HG03039 (cell line): Measurements from ENCODE around the gene DAPK3.
"Not testable (repeated sequence)": the region's sequence is repeated elsewhere in the genome, so short reads cannot be mapped to it uniquely, and the experiment has no call there.

Experiments used
- ATAC-seq: cut with Tn5 transposase; IDR thresholded peaks from one replicate; pipeline ENCODE4 v1.9.1; 2021; ENCODE audit warnings: mild to moderate bottlenecking, moderate library complexity; ENCODE audit not compliant: unreplicated experiment

DAPK3 gene

DNA sequence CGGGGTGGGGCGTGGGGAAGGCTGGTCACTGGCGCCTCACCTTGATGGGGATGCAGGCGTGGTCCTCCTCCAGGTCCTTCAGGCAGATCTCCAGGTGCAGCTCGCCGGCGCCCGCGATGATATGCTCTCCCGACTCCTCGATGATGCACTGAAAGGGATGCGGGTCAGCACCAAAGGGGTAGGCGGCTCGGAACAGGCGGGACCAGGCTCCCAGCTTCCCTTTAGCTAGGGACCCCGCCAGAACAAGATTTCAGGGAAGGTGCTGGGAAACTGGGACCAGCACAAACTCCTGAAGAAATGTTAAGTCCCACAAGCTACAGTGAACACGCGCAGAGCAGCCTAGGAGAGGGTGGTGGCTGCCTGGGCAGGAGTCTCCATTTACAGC is 8.4 kb upstream of the DAPK3 start:
- ATAC-seq: no peak

DNA sequence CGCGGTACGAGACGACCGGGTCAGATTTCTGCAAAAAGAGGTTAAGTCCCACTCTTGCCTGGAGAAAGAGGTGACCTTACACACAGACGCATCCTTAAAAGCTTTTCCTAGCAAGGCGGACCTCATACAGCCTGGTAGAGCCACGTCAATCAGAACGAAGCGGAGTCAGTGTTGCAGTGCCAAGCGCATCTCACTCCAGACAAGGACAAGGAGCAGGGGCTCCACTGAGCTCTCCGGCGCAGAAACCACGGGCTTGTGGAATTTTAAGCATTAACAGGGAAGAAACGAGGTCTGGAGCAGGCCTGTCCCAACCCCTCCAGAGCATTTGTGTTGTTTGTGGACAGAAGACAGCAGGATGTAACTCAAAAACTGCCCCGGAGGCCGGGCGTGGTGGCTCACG is 7.2 kb upstream of the DAPK3 start:
- no peak for ATAC-seq

DNA sequence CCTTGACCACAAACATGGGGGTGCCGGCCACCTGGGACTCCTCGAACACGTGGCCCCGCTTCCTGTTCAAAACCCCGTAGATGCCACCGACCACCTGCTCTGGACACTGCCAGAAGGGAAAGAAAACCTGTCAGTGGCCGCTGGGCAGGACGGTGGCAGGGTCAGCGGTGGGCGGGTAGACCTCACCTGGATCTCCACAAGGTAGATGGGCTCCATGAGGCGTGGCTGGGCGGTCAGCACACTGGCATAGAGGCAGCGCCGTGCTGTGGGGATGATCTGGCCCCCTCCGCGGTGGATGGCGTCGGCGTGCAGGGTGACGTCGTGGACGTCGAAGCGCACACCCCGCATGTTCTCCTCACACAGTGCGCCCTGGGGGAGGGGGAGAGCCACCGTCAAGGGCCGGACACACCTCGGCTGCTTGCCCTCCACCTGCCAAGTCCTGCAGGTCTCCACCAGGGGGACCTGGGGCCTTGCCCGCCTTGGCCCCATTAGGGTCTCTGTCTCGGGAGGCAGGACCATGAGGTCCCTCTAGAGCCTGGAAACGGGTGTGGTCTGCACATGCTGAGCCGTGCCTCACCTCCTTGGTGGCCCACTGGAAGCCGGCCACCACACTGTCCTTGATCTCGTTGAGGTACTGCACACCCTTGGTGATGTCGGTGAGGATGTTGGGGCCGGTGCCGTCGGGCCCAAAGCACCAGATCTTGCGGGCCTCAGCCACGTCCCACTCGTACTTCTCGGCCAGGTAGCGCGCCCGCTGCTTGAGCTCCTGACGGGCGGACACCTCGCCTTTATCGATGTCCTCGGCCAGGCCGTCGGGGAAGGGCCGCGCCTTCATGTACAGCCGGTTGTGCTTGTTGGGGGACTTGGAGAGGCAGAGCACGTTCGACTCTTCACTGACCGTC is 6.6 kb upstream of the DAPK3 start:
- no peak for ATAC-seq

DNA sequence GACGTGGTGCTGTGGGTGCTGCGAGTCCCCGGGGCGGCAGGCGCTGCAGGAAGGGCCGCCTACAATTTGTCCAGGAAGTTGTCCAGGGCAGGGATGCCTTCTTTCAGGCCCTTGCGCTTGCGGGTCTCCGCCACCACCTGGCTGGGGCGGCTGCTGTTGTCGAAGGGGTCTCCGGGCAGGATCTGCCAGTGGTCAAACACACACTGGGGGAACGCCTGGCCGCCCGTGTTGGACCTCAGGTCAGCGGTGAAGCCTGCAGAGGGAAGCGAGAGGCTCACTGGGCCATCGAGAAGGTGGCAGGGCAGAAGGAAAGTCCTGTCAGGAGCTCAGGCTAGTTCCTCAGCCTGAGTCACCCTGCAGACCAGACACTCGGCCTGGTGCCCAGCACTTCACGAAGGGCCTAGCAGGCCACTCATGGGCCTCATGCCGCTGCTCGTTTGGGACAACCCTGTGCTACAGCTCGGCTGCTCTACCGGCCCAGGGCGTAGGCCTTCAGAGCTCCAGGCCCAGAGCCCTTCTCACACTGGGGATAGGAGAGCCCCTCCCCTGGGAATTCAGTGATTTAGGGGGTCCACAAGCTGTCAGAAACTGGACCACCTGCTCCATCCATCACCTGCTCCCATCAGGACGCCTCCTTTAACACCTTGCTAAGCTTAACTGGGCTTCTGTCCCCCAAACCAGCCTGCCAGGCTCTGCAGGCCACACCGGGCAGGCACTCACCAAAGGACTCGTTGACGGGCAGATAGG is 5.8 kb upstream of the DAPK3 start:
- ATAC-seq: no peak

DNA sequence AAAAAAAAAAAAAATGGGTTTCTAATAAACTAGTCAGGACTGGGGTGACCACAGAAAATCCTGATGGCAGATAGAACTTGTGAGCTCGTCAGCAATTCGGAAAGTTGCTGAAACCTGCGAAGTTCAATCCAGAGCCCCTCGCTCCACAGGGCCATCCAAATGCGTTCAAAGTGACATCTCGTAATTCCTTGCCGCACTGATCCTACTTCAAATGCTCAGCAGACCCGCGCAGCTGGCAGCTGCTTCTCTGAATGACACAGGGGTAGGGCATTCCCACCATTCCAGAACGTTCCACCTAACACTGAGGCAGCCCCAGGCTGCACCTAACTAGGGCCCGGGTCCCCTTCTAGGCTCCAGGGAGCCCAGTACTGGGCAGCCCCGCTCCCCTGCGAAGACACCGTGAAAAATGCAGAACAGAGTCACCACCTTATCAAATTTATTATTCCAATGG is 4.8 kb upstream of the DAPK3 start:
- no peak for ATAC-seq

DNA sequence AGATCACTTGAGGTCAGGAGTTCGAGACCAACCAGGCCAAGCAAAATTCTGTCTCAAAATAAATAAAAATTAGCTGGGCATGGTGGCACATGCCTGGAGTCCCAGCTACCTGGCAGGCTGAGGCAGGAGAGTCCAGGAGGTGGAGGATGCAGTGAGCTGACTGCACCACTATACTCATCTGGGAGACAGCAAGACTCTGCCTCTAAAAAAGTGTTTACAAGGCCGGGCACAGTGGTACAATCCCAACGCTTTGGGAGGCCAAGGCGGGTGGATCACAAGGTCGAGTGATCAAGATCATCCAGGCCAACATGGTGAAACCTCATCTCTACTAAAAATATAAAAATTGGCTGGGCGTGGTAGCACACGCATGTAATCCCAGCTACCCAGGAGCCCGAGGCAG is 4.2 kb upstream of the DAPK3 start:
- ATAC-seq: no peak

DNA sequence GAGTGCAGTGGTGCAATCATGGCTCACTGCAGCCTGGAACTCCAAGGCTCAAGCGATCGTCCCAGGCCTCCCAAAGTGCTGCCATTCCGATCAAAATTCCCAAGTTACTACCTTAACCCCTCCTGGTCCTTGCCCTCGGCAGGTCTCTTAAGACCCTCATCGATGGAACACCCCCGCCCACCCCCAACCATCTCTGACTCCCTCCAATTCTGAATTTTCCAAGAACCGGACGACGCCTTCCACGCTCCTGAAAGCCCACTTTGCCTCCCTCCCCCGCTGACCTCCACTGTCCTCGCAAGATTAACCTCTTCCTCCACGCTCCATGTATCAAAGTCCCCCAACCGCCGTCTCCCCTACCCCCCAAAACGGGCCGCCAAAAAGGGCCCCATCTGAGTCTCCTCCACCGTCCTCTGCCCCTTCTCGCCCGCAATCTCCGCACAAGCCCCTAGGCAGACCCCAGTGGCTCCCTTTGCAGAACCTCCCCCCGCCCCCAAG is 539 bp downstream of the DAPK3 start:
- no peak for ATAC-seq

DNA sequence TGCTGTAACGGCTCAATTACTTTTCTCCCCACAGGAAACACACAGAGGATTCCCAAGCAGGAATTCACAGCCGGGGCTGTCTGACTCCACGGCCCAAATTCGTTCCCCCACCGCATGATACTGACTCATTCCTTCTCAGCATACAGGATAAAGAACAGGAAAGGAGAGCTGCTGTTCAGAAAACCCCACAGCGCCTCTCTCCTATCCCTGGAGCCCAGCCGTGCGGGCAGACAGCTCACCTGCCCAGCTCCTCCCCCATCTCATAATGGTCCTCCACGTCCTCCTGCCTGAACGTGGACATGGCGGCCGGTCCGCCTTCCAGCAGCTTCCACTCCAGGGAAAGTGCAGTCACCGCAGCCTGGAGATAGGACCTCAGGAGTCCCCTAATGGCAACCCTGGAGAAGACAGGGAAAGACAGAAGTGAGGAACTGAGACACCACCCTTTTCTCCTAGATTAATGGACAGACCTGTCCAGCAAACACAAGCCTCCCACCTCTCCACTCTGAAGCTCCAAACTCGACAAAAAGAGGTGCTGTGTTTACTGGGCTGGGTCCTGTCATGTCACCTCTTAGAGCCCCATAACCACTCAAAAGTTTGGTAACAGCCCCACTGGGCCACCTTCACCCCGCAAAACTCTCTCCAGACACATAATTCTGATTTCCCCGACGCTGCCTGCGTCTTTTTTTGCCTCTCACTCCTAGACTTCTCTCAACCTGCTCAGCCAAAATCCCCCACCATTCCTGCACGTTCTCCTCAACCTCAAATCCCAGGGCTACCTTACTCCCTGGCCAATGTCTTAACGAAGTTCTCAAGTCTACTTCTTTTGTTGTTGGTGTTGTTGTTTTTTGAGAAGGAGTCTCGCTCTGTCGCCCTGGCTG is 1.2 kb downstream of the DAPK3 start:
- no peak for ATAC-seq

DNA sequence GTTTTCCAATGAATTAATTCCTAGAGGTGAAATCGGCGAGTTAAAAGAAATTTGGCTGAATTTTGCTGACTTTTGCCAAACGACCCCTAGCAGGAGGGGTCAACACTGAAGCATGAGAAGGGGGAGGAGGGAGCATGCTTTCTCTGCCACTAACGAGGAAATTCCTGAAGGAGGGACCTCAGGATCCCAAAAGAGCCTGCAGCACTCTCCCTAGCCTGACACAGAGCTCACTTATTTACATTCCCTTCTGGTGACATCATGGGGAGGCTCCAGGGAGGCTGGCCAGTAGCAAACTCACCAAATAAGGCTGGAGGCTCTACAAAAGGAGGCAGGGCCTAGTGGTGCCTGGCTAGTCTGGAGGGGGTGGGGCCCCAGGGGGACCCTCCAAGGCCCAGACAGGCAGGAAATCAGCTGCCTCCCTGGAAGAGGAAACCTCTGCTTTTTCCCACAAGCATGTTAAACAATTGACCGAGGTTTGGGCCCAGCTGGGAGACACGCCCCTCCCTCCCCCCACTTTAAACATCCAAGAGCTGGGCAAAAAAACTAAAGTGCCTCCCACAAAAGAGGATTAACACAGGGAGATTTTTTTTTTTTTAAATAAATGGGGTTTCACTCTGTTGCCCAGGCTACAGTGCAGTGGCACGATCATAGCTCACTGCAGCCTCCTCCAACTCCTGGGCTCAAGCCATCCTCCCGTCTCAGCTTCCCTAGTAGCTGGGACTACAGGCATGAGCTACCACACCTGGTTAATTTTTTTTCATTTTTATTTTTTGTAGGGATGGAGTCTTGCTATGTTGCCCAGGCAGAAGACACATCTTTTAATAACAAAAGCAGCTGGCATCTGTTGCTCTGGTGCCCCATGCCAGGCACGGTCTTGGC is 2.1 kb downstream of the DAPK3 start:
- no peak for ATAC-seq

DNA sequence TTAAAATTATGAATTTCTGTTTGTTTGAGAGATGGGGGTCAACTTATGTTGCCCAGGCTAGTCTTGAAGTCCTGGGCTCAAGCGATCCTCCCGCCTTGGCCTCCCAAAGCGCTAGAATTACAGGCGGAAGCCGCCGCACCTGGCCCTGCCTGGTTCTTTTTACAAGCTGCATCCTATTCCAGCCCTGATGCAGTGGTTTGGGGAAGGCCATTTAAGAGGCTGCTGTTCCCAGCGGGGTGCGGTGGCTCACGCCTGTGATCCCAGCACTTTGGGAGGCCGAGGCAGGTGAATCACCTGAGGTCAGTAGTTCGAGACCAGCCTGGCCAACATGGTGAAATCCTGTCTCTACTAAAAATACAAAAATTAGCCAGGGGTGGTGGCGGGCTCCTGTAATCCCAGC is 2.9 kb downstream of the DAPK3 start:
- not testable (repeated sequence) for ATAC-seq

DNA sequence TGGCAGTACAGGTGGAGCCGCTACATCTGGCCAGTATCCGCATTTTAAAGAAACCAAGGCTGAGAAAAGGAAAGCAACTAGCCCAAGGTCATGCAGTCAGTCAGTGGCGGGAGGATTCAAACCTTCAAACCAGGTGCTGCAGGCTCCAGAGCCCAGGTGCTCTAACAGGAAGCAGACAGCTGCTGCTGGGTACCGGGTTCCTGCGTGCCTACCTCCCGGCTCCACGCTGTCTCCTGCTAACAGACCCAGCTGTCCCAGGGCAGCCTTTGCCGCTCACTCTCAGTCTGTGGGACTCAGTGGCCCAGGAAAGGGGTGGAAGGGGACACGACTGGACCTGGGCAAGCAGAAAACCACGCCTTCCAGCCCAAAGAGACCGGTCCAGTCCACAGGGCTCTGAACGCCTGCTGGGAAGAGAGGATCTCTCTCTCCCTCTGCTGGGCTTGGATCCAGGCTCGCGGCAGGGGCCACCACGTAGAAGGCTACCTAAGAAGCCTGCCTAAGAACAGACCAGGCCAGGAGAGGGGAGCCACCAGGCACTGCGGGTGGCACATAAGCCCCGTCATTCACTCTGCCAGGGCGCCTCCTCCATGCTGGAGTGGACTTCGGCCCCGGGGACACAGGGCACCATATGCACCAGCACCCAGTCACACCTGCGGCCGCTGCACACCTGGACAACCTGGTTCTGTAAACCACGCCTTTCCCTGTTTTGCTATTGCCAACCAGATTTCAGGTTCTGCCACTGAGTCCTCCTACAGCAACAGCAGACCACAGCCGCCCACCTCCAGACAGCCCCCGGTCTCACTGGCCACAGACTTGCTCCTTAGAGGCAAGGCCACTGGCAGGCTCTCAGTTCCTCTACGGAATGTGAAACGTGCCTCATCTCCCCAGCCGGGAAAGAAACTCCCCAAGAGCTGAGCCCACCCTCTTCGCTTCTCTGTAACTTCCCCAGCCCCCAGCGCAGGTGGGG is 4.6 kb downstream of the DAPK3 start:
- no peak for ATAC-seq

DNA sequence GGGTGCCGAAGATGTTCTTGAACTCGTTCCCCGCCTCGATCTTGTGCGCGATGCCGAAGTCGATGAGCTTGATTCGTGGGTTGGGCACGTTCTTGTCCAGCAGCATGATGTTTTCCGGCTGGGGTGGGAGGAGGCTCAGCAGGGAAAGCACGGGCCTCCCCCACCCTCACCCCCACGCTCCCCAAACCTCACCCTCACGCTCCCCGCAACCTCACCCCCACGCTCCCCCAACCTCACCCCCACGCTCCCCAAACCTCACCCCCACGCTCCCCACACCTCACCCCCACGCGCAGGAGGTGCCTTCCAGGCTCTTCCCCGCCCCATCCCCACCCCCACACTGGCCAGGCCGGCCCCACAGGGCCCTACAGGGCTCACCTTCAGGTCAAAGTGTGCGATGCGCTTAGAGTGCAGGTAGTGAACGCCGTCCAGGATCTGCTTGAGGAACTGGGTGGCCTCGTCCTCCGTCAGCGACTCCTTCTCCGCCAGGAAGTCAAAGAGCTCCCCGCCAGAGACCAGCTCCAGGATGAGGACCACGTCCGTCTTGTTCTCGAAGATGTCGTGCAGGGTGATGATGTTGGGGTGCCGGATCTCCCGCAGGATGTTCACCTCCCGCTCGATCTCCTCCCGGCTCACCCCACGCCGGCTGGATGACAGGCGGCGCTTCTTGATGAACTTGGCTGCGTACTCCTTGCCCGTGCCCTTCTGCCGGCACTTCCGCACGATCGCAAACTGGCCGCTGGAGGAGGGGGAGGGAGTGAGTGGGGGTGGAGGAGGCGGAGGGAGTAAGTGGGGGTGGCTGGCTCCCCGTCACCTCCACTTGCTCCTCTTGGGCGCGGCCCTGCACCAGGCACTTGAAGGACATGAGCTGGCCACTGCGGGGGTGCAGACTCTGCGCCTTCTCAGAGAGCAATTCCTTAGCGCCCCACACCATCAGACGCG is 6.4 kb downstream of the DAPK3 start:
- no peak for ATAC-seq

DNA sequence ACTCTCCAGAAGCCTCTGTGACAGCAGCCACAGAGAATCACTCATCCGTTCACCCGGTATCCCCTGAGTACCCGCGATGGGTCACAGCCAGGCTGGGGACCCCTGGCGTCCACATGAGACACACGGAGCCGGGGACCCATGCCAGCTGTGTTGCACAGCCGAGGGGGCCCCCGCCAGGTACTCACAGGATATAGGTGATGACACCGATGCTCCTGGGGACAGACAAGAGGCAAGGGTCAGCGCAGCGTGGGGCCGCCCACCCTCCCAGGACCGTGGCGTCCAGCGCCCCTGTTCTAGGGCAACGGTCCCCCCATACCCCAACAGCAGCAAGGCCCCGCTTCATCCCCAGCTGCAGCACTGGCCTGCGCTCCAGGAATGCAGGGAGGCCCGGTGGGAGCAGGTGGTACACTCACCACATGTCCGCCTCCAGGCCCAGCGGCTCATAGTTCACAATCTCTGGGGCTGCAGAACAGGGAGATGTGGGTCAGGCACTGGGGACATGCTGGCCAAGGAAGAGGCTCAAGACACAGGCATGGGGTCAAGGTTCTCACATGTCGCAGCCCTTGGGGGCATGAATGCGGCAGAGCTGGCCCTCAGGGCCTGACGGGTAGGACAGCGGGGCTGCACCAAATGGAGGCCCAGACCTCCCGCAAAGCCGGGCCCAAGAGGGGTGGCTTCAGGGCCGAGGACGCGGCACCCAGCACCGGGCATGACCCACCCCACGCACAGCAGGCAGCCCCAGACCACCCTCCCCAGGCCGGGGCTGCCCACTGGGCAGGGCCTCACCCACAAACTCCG is 7.2 kb downstream of the DAPK3 start:
- no peak for ATAC-seq

DNA sequence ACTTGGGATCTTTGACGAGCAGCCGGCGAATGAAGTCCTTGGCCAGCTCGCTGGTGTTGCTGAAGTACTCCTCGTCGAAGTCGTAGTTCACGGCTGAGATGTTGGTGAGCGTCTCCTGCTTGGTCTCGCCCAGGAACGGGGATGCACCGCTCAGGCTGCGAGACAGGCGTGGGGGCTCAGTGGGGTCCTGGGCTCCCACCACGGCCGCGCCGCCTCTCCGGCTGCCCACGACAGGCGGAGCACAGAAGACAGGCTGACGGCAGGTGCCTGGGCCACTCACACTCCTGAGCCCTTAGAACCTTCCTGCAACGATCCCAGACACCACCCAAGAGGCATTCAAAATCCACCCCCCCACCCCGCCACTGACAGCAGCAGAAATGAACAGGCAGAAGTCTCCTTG is 9.9 kb downstream of the DAPK3 start:
- no peak for ATAC-seq

DNA sequence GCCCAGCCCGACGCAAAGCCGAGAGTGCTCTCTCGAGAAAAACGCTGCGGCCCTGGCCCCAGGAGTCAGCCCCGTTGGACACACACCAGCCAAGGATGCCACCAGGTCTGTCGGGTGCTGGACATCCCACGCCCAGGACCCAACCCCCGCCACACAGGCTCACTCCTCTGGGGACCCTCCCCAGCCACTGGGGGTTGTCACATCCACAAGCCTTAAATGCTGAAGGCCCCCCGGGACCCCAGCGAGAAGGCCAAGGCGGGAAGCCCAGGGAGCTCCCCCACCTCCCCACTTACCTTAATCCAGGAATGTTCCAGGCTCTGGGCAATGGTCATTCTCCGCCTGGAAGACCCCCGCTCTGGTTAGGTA is 11.2 kb downstream of the DAPK3 start:
- ATAC-seq: no peak

DNA sequence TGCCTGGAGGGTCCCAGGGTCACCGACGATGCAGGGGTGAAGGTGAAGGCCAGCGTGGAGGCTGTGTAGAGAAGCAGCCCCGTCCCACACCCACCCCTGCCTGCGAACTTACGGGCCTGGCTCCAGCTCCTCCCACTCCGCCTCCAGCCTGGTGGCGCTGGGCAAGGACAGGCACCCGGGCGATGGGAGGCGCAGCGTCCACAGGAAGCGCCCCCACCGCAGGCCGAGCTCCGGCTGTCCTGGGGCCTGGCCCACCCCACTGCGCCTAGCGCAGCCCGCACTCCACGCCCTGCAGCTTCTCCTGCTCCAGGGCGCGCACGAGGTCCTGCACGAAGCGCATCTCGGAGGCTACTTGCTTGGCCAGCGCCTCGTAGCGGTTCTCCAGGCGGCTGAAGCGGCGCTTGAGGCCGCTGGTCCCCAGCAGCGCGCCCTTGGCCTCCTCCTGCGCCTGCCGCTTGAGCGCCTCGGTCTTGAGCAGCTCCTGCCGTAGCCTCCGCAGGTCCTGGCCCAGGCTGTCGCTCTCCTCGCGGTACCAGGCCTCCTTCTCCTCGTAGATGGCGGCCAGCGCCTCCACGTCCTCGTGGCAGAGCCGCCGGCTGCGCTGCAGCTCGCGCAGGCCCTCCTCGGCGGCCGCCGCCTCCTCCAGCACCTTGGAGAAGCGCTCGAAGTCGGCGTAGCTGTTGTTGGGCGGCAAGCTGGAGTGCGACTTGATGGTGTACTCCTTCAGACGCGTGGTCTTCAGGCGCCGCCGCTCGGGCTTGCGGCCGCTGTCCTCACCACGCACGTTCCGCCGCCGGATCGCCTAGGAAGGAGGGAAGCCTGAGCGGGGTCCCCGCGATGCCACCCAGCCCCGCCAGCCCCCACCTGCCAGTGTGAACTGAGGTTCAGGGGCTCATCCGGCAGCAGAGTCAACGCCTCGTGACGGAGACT is 11.8 kb downstream of the DAPK3 start:
- ATAC-seq: no peak
